ENCODE data around the gene TMEM109.

DNA sequence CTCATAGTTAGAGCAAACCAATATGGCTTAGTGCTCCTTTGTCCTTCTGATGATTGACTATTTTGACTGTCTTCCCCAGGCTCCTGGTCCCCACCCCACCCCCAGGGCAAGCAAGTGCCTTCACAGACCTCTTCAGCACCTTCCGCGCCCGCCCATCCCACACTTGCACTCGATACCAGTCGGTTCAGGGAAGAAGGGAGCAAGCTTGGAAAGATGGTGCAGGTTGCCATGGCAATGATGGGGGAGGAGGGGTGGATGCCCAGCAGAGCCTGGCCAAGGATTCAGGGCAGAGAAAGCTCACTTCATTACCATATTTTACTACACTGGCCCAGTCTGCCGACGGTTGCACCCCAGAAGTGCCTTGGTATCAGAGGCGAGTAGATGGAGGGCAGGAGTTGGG is 12.5 kb downstream of the TMEM109 start:
- no peak for TF ChIP-seq PATZ1 (CRISPR knock-in tag; IDR thresholded peaks at IDR 0.05; ENCODE audit: borderline replicate concordance)
- TF ChIP-seq ZC3H10 (CRISPR knock-in tag; IDR thresholded peaks at IDR 0.05): no peak
- no peak for TF ChIP-seq ARNTL (CRISPR knock-in tag; IDR thresholded peaks at IDR 0.05; ENCODE audit: borderline replicate concordance, low read depth)
- TF ChIP-seq, protein P1, sequence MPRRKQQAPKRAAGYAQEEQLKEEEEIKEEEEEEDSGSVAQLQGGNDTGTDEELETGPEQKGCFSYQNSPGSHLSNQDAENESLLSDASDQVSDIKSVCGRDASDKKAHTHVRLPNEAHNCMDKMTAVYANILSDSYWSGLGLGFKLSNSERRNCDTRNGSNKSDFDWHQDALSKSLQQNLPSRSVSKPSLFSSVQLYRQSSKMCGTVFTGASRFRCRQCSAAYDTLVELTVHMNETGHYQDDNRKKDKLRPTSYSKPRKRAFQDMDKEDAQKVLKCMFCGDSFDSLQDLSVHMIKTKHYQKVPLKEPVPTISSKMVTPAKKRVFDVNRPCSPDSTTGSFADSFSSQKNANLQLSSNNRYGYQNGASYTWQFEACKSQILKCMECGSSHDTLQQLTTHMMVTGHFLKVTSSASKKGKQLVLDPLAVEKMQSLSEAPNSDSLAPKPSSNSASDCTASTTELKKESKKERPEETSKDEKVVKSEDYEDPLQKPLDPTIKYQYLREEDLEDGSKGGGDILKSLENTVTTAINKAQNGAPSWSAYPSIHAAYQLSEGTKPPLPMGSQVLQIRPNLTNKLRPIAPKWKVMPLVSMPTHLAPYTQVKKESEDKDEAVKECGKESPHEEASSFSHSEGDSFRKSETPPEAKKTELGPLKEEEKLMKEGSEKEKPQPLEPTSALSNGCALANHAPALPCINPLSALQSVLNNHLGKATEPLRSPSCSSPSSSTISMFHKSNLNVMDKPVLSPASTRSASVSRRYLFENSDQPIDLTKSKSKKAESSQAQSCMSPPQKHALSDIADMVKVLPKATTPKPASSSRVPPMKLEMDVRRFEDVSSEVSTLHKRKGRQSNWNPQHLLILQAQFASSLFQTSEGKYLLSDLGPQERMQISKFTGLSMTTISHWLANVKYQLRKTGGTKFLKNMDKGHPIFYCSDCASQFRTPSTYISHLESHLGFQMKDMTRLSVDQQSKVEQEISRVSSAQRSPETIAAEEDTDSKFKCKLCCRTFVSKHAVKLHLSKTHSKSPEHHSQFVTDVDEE (CRISPR knock-in tag; IDR thresholded peaks at IDR 0.05): no peak
- TF ChIP-seq RARB (CRISPR knock-in tag; IDR thresholded peaks at IDR 0.05): no peak

Measured in SK-N-SH treated with all-trans-retinoic acid at 6 μM for 48 hours (cell line).